ENCODE measurements around the gene PXMP4. TPM values are rescaled to one million over a fixed set of nuclear protein-coding genes. Genes with fewer than 3 reads are reported as not detected.
A peak's percentile ranks its signal among the peaks of the same experiment; 100 is the strongest.

The PXMP4 gene
- total and polyA plus RNA-seq, 8 donors: 11.6 to 47.5 (median 15.1) TPM

GRCh38 chr20:33660035-33660684 lies 60.0 kb downstream of the PXMP4 start:
- no peaks in the 10 kb centered on the region for H3K9me3 ChIP-seq
- H3K36me3 ChIP-seq: peaks cover 0 to 32% of the 10 kb centered on the region in 2 donors
- intact Hi-C loops (cut with DNase I): no loop called here
- DNase-seq: peak in 1 of 4 donors; percentile 68
- H3K4me3 ChIP-seq: no peak overlapping the region
- H3K27ac ChIP-seq: no peak overlapping the region
- no peaks in the 10 kb centered on the region for H3K27me3 ChIP-seq
- TF ChIP-seq CTCF (IDR thresholded peaks at IDR 0.05): no peak
- ATAC-seq: no peak
- peaks cover 5 to 22% of the 10 kb centered on the region in 2 donors for H3K4me1 ChIP-seq

- no peak overlapping the region for H3K27ac ChIP-seq
- ATAC-seq (no peak), DNase-seq (peak in 1 of 4 donors; percentile 75)
- no peaks in the 10 kb centered on the region for H3K9me3 ChIP-seq
- H3K4me3 ChIP-seq: no peak overlapping the region
- intact Hi-C loops (cut with DNase I): no loop called here
- TF ChIP-seq CTCF (IDR thresholded peaks at IDR 0.05): no peak
- H3K4me1 ChIP-seq: peaks cover 5 to 17% of the 10 kb centered on the region in 2 donors
- H3K36me3 ChIP-seq: peaks cover 0 to 32% of the 10 kb centered on the region in 2 donors
- H3K27me3 ChIP-seq: no peaks in the 10 kb centered on the region
Observed at GRCh38 chr20:33659341-33660034, 60.6 kb downstream of the PXMP4 start.

GRCh38 chr20:33658929-33659328 lies 61.2 kb downstream of the PXMP4 start:
- no peak for ATAC-seq
- no peak overlapping the region for H3K4me3 ChIP-seq
- peaks cover 0 to 32% of the 10 kb centered on the region in 2 donors for H3K36me3 ChIP-seq
- H3K27me3 ChIP-seq: no peaks in the 10 kb centered on the region
- H3K4me1 ChIP-seq: peaks cover 2 to 11% of the 10 kb centered on the region in 2 donors
- DNase-seq: no peak
- intact Hi-C loops (cut with DNase I): no loop called here
- H3K27ac ChIP-seq: no peak overlapping the region
- no peaks in the 10 kb centered on the region for H3K9me3 ChIP-seq
- no peak for TF ChIP-seq CTCF (IDR thresholded peaks at IDR 0.05)

- Histone ChIP-seq H3K4me3 (no peak overlapping the region), H3K27ac (no peak overlapping the region), H3K27me3 (no peaks in the 10 kb centered on the region), H3K9me3 (no peaks in the 10 kb centered on the region), H3K36me3 (peaks cover 0 to 32% of the 10 kb centered on the region in 2 donors), H3K4me1 (peaks cover 4 to 10% of the 10 kb centered on the region in 2 donors)
- intact Hi-C loops (cut with DNase I): no loop called here
- TF ChIP-seq CTCF (IDR thresholded peaks at IDR 0.05): no peak
- ATAC-seq (no peak), DNase-seq (peak in 1 of 4 donors; percentile 63)
Observed at GRCh38 chr20:33658510-33658909, 61.6 kb downstream of the PXMP4 start.

GRCh38 chr20:33657704-33658095 lies 62.4 kb downstream of the PXMP4 start:
- H3K36me3 ChIP-seq: peaks cover 0 to 32% of the 10 kb centered on the region in 2 donors
- peak in 1 of 4 donors; percentile 57 for DNase-seq
- no peaks in the 10 kb centered on the region for H3K27me3 ChIP-seq
- no peaks in the 10 kb centered on the region for H3K9me3 ChIP-seq
- intact Hi-C loops (cut with DNase I): no loop called here
- no peak for TF ChIP-seq CTCF (IDR thresholded peaks at IDR 0.05)
- no peak overlapping the region for H3K27ac ChIP-seq
- H3K4me3 ChIP-seq: no peak overlapping the region
- peaks cover 3 to 4% of the 10 kb centered on the region in 2 donors for H3K4me1 ChIP-seq
- no peak for ATAC-seq

All from left lung (tissue), 10 donors.